Measurements from ENCODE around the gene SLC66A3.

DNA sequence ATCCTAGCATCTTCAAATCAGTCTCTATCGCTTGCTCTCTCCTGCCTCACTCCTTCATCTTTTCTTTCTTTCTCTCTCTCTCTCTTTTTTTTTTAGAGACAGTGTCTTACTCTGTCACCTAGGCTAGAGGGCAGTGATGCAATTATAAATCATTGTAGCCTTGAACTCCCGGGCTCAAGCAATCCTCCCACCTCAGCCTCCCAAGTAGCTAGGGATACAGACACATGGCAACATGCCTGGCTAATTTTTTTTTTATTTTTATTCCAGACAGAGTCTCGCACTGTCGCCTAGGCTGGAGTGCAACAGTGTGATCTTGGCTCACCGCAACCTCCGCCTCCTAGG, 10.6 kb upstream of the SLC66A3 start:
- no peak for TF ChIP-seq HNF4G (IDR thresholded peaks at IDR 0.05)
- TF ChIP-seq, protein P1, sequence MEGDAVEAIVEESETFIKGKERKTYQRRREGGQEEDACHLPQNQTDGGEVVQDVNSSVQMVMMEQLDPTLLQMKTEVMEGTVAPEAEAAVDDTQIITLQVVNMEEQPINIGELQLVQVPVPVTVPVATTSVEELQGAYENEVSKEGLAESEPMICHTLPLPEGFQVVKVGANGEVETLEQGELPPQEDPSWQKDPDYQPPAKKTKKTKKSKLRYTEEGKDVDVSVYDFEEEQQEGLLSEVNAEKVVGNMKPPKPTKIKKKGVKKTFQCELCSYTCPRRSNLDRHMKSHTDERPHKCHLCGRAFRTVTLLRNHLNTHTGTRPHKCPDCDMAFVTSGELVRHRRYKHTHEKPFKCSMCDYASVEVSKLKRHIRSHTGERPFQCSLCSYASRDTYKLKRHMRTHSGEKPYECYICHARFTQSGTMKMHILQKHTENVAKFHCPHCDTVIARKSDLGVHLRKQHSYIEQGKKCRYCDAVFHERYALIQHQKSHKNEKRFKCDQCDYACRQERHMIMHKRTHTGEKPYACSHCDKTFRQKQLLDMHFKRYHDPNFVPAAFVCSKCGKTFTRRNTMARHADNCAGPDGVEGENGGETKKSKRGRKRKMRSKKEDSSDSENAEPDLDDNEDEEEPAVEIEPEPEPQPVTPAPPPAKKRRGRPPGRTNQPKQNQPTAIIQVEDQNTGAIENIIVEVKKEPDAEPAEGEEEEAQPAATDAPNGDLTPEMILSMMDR (IDR thresholded peaks at IDR 0.05; ENCODE audit: low read depth, low read length, missing input control), result no peak
- TF ChIP-seq, protein P2, sequence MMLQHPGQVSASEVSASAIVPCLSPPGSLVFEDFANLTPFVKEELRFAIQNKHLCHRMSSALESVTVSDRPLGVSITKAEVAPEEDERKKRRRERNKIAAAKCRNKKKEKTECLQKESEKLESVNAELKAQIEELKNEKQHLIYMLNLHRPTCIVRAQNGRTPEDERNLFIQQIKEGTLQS (IDR thresholded peaks at IDR 0.05), result no peak
